Measurements from ENCODE around the gene REPS2.

DNA sequence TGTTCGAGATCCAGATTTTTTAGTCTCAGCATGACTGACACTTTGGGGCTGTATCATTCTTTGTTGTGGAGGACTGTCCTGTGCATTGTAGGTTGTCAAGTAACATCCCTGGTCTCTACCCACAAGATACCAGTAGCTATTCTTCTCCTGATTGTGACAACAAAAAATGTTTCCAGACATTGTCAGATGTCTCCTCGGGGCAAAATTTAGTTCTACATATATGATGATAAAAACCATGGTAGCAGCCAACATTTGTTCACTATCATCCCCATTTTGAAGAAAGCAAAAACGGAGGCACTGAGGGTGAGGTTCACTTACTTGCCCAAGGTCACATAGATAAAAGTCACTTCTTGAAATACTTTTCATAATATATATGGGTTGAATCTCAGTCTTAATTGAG is 11.3 kb downstream of the REPS2 start:
- TF ChIP-seq, protein P1, sequence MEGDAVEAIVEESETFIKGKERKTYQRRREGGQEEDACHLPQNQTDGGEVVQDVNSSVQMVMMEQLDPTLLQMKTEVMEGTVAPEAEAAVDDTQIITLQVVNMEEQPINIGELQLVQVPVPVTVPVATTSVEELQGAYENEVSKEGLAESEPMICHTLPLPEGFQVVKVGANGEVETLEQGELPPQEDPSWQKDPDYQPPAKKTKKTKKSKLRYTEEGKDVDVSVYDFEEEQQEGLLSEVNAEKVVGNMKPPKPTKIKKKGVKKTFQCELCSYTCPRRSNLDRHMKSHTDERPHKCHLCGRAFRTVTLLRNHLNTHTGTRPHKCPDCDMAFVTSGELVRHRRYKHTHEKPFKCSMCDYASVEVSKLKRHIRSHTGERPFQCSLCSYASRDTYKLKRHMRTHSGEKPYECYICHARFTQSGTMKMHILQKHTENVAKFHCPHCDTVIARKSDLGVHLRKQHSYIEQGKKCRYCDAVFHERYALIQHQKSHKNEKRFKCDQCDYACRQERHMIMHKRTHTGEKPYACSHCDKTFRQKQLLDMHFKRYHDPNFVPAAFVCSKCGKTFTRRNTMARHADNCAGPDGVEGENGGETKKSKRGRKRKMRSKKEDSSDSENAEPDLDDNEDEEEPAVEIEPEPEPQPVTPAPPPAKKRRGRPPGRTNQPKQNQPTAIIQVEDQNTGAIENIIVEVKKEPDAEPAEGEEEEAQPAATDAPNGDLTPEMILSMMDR (IDR thresholded peaks at IDR 0.05) = no peak
- TF ChIP-seq POLR2A (IDR thresholded peaks at IDR 0.05) = no peak
- TF ChIP-seq POLR2AphosphoS5 (IDR thresholded peaks at IDR 0.05) = no peak
